ENCODE data around the gene PRELID2.
"Not testable (repeated sequence)": the region's sequence is repeated elsewhere in the genome, so short reads cannot be mapped to it uniquely, and the experiment has no call there.

Gene PRELID2

GRCh38 chr5:145834917-145835847 lies at the start of gene PRELID2:
Gene PRELID2 (minus strand): TSS chr5:145835342. CDS start chr5:145835251, 91 bp downstream.
- peak; percentile 54 for DNase-seq

- no peak for DNase-seq
Measured at GRCh38 chr5:145874765-145875164, 39.6 kb upstream of the PRELID2 start.

- no peak for DNase-seq
Measured at GRCh38 chr5:145872914-145873313, 37.8 kb upstream of the PRELID2 start, which contains the start of gene GRXCR2. Gene GRXCR2 (minus strand): TSS chr5:145873014. CDS start chr5:145872968, 46 bp downstream.

- DNase-seq, result no peak
Measured at GRCh38 chr5:145872486-145872885, 37.3 kb upstream of the PRELID2 start.

GRCh38 chr5:145869753-145870152 lies 34.6 kb upstream of the PRELID2 start:
- no peak for DNase-seq

GRCh38 chr5:145867806-145868205 lies 32.7 kb upstream of the PRELID2 start:
- DNase-seq, result no peak

GRCh38 chr5:145864432-145864831 lies 29.3 kb upstream of the PRELID2 start:
- not testable (repeated sequence) for DNase-seq

GRCh38 chr5:145863003-145863402 lies 27.9 kb upstream of the PRELID2 start:
- no peak for DNase-seq

- DNase-seq, result no peak
Measured at GRCh38 chr5:145859897-145860296, 24.8 kb upstream of the PRELID2 start.

- DNase-seq, result no peak
Measured at GRCh38 chr5:145859453-145859852, 24.3 kb upstream of the PRELID2 start.

GRCh38 chr5:145858959-145859358 lies 23.8 kb upstream of the PRELID2 start:
- no peak for DNase-seq

- no peak for DNase-seq
Measured at GRCh38 chr5:145856285-145856818, 21.2 kb upstream of the PRELID2 start.

GRCh38 chr5:145855763-145856267 lies 20.7 kb upstream of the PRELID2 start:
- no peak for DNase-seq

GRCh38 chr5:145854651-145855258 lies 19.6 kb upstream of the PRELID2 start:
- no peak for DNase-seq

GRCh38 chr5:145853781-145854376 lies 18.7 kb upstream of the PRELID2 start:
- DNase-seq, result no peak

- no peak for DNase-seq
Measured at GRCh38 chr5:145852990-145853389, 17.8 kb upstream of the PRELID2 start.

- DNase-seq, result no peak
Measured at GRCh38 chr5:145848854-145849253, 13.7 kb upstream of the PRELID2 start.

GRCh38 chr5:145847499-145848497 lies 12.7 kb upstream of the PRELID2 start:
- DNase-seq, result no peak

- DNase-seq, result no peak
Measured at GRCh38 chr5:145846081-145846480, 10.9 kb upstream of the PRELID2 start.

GRCh38 chr5:145841299-145841698 lies 6.2 kb upstream of the PRELID2 start:
- no peak for DNase-seq

- DNase-seq, result no peak
Measured at GRCh38 chr5:145840458-145841132, 5.5 kb upstream of the PRELID2 start.
